NCI-H187 (cell line): ENCODE data around the gene GPS1.

Experiments
- DNase-seq, 2 experiments: peaks; one replicate each; lab custom pipeline; 2025; lab: John Stamatoyannopoulos, UW

The GPS1 gene

DNA sequence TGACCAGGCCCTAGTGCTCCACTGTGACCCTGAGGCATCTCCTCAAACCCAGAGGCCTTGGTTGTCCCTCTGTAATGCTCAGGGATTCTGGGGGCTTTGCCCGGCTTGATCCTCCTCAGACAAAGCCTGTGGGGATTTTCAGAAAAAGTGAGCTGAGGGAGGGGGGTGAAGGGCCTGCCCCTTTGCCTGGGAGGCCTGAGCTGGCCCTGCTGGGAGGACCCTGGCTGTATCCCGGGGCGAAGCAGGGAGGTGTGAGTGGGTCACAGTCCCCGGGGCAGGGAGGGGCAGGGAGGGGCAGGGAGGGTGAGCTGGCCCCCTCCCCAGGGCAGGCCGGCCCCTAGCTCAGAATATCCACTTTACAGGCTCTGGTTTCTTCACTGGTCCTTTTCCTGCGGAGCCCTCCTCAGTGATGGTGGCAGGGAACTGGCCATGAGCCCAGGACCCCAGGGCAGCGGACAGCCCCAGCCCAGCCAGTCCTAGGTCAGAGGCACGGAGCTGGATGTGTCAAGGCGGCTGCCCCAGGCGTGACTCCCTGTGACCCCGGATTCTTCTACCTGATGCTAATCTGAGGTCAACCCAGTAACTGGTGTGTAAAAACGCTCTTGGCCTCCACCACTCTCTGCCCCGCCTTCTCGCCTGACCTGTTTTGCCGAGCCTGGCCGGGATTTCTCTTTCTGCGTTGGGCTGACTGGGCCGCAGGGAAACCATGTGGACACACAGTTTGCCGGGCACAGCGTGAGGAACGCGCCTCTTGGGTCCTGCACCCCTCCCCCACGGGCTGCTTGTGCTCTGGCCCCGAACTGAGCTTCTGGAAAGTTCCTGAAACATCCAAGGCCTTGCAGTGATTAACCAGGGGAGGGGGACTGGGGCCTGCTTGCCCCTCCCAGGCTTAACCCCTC, 52.1 kb downstream of the GPS1 start:
- no peak for DNase-seq

DNA sequence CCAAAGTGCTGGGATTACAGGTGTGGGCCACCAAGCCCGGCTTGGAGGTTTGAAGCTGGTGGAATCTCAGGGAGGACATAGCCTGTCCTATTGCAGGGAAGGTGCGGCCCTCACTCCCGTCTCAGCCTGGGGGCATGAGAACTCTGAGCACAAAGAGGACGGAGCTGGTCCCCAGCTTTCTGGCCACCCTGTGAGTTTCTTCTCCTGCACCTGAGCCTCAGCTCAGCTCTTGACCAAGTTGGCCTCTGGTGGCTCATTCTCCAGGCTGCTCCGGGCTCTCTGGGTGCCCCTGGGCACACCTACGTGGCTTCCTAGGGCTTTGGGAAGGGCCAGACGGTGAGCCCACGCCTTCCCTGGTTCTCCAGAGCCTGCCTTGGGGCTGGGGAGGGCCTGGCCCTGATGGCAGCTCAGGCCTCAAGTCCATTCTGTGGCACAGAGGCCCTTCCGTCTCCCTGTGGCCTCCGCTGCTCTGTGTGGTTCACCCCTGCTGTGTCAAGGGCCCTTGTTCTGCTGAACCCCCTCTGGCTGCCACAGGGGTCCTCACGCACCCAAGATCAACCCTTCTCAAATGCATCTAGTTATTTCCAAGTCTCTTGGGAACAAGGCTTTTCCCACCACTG, 53.2 kb downstream of the GPS1 start:
- DNase-seq: no peak

DNA sequence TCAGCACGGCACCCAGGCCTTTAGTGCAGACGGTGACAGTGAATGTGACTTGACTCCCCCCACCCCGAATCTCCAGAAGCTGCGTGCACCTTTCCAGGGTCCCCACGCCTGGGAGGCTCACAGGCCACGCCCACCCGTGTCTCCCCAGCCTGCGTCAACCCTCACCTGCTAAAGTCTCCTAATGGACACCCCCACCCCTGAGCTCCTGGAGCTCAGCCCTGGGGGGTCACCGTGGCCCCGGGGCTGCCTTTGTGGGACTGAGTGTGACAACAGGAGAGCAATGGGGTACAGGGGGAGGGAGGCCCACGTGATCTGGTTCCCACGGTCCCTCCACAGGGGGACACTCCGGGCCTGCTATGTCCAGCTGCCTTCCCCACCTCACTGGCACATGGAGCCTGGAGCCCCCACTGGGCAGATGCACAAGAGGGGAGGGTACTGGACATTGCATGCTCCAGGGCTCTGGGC, 53.8 kb downstream of the GPS1 start:
- DNase-seq: no peak

GRCh38 chr17:82105882-82106687, 54.4 kb downstream of the GPS1 start:
- no peak for DNase-seq

- no peak for DNase-seq
Observed at GRCh38 chr17:82106688-82107305, 55.1 kb downstream of the GPS1 start.
